HG03378 (cell line): ENCODE results near the gene CHMP3.
"Not testable (repeated sequence)": the region's sequence is repeated elsewhere in the genome, so short reads cannot be mapped to it uniquely, and the experiment has no call there.

Source experiments
- ATAC-seq: cut with Tn5 transposase; IDR thresholded peaks from one replicate; pipeline ENCODE4 v1.9.1; 2021; ENCODE audit warnings: mild to moderate bottlenecking, moderate library complexity; ENCODE audit not compliant: unreplicated experiment

Gene CHMP3

DNA sequence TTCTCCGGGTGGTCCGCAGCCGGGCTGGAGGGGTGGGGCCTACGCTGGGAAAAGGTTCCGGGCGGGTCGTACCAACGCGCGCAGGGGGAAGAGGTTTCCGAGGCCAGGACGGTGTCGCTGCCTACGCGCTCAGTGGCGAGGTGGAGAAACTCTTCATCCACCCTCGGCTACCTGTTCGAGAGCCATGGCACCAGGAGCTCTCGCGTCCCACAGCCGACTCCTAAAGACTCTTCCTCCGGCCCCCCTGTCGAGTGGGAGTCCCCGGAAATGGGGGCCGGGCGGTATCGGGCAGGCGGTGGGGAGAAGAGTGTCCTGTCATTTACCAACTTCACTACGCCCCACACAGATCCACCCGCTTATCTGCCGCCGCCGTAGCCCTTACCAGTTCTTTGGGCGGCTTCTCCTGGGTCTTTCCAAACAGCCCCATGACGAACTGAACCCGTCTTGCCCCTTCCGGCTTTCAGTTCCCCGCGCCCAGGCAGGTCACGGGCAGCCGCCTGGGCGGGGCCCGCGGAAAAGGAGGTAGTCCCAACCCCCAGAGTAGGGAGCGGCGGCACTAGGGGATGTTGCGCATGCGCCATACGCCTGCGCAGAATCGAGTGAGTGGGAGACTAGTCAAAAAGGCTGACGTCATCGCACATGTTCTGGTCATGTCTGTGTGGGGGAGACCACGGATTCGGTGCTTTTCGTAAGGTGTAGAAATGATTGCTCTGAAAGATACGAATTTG is at the start of gene CHMP3:
Gene CHMP3 (minus strand): TSS at position 522 of the 728 bp plus-strand sequence. CDS start 95 bp downstream, at position 427.
- peak; percentile 80 for ATAC-seq

- ATAC-seq: no peak
Measured at GRCh38 chr2:86610871-86611270, 47.6 kb upstream of the CHMP3 start.

- ATAC-seq: no peak
Measured at GRCh38 chr2:86608832-86609410, 45.7 kb upstream of the CHMP3 start.

GRCh38 chr2:86603905-86604304 is 40.7 kb upstream of the CHMP3 start:
- ATAC-seq: no peak

DNA sequence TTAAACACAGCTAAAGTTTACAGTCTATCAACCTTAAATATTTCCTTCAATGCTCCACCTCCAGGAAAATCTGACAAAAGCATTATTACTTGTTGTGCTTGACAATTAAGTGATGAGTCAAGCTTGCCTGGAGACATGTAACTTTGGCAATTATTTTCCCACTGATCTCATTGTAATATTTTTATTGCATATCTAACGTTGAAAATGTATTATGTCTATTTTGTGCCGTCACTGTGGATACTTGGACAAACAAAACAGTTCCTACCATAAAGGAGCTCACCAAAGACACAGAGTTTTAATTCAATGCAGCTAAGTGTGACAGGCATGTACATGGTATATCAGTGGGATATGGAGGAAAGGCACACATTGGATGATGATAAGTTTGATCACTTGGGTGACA is 35.7 kb upstream of the CHMP3 start:
- ATAC-seq: no peak

GRCh38 chr2:86596118-86596517 is 32.9 kb upstream of the CHMP3 start:
- ATAC-seq: no peak

- no peak for ATAC-seq
Measured at GRCh38 chr2:86593266-86593665, 30.0 kb upstream of the CHMP3 start.

DNA sequence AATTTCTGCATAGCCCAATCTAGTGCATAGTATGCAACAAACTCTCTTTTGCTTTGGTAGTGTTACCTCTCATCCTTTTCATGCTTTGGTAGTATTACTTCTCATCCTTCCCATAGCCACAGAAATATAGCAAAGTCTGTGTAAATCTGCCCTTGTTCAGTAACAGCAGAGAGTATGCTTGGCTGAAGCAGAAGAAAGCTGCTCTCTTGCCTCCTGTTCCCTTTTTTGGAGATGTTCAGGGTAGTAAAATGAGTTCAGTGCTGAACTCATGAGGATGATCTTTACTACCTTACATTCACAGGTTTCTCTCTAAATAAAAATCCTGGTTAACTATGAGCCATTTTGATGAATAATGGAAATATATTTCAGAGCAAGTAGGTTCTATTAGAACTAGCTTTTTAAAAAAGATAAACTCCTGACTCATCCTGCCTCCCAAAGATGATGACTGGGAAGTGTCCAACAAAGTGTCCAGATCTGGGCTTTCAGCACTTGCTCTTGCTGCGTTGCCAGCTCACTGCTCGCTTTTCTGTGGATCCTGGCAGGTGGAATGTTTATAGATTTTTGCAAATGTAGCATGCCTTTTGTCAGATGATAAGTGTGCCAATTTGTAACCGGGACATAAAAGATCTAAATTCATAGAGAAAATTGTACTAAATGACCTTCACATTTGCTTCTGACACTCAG is 29.4 kb upstream of the CHMP3 start:
- no peak for ATAC-seq

- not testable (repeated sequence) for ATAC-seq
Measured at GRCh38 chr2:86589701-86590100, 26.5 kb upstream of the CHMP3 start.

DNA sequence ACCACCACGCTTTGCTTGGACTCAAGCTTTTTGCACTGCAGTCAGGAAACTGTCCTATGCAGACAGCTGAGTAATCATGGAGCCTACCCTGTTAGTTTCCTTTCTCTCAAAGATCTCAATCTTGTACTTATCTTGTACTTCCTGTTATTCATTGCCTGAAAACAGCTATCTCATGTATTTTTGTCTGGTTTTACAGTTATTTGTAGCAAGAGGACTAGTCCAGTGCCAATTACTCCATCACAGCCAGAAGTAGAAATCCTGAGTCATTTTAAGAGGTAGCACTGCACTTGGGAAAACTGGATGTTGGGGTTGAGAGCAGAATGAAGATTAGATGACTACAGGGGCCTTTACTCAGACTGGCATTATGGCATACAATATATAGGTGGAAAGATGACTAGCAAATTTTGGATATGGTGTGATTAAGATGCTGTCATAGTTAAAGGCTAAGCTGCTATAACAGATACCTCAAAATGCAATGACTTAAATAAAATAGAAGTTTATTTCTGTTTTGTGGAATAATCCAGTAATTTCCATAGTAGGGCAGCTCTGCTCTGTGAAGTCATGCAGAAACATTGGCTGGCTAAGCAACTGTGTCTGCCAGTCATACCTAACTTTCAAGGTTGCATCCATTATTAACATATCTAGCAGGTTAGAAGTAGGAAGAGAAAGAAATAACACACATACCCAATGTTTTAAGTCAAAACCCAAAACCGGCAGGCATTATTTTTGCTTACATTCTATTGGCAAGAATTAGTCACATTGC is 21.1 kb upstream of the CHMP3 start:
- ATAC-seq: peak; percentile 63

DNA sequence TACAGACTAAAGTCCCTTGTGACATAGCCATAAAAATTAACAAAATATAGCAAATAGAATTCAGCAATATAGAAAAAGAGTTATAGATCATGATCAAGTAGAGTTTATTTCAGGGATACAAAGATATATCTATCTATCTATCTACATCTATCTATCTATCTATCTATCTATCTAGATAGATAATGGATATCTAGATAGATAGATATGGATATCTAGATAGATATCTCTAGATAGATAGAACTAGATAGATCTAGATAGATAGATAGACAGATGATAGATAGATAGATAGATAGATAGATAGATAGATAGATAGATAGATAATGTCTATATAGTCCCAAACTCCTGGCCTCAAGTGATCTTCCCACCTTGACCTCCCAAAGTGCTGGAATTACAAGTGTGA is 17.3 kb upstream of the CHMP3 start:
- ATAC-seq: no peak

- ATAC-seq: no peak
Measured at GRCh38 chr2:86577817-86578456, 14.7 kb upstream of the CHMP3 start.

DNA sequence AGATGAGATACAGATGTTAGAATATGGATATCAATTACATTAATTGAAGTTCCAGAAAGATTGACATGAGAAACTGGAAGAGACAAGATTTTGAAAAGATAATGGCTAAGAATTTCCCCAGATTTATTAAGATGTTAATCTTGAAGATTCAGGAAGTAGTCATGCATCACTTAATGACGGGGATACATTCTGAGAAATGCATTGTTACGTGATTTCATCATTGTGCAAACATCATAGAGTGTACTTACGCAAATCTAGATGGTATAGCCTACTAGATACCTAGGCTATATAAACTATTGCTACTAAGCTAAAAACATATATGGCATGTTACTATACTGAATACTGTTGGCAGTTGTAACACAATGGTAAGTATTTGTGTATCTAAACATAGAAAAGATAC is 6.8 kb upstream of the CHMP3 start:
- no peak for ATAC-seq

DNA sequence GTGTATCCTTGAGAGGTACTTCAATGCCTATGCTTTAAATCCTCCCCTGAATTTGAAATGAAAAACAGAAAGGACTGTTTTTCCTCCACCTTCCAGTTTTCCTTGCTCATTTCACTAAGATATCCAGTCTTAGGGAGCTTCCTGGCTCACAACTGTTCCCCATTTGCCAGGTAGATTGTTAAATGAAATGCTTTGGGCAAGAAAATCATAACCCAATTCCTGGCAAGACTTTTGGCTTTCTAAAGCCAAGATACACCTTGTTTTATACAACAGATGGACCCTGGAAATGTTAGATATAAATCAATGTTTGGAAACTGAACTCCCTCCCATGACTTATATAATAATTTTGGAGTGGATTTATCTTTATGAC is 3.6 kb upstream of the CHMP3 start:
- ATAC-seq: no peak

- no peak for ATAC-seq
Measured at GRCh38 chr2:86566158-86566820, 3.0 kb upstream of the CHMP3 start.

DNA sequence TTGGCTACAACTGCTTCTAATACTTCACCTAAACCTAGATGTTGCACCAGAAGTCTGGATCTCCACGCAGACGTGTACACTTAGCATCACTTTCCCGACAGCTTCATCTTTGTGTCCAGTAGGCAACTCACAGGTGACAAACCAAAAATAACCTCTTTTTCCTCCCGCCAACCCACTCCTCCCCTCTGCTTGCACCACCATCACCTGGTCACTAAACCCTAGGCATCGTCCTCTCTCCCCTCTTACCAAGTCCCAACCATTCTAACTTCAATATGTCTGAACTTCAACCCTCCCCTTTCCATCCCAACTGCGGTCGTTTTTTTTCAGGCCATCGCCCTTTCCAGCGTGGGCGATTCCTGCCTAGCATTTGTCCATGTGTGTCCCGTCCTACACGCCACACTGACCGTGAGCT is 413 bp upstream of the CHMP3 start:
- no peak for ATAC-seq

GRCh38 chr2:86562485-86562921 is 740 bp downstream of the CHMP3 start:
- peak; percentile 9 for ATAC-seq

DNA sequence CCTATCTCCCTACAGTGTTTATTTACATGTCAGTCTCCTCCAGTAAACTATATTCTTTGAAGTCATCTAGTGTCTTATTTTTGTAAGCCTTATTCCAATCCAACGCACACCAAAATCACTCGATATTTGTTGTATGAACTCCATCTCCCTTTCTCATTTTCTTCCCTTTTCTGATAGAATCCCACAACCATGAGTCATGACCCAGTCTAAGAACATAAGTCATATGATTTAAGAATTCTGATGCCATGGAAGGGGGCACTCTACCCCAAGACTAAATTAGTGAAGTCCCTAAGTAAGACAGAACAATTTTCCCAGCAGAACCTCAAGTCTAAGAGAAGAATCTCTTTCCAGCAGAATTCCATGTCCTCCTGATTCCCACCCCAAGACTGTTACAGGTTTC is 5.4 kb downstream of the CHMP3 start:
- no peak for ATAC-seq

GRCh38 chr2:86556508-86556907 is 6.7 kb downstream of the CHMP3 start:
- ATAC-seq: no peak

GRCh38 chr2:86552889-86553288 is 10.4 kb downstream of the CHMP3 start:
- ATAC-seq: no peak
